HepG2 (cell line): ENCODE measurements around the gene PCDHGA1.

ENCODE experiments used
- DNMT1 ChIP-seq: sonication (generic); formaldehyde crosslinking; IDR thresholded peaks from 2 replicates; pipeline ENCODE4 v1.5.1; 2020; ENCODE audit warnings: mild to moderate bottlenecking, missing genetic modification reagents
- EZH2 ChIP-seq: conservative IDR thresholded peaks from 2 replicates; pipeline ENCODE4 v1.6.1; 2012; ENCODE audit warnings: mild to moderate bottlenecking, low read depth, low read length, moderate library complexity
- RFX5 ChIP-seq: IDR thresholded peaks from 2 replicates; pipeline ENCODE4 v1.6.1; 2011; ENCODE audit warnings: low read depth, low read length, improper control_type of control experiment
- TFAP4 ChIP-seq: sonication (generic); IDR thresholded peaks from 2 replicates; pipeline ENCODE4 v1.6.1; 2016; ENCODE audit warnings: low read depth, borderline replicate concordance
- ZBTB34 ChIP-seq: sonication (generic); formaldehyde crosslinking; IDR thresholded peaks from 2 replicates; pipeline ENCODE4 v1.8.0; 2022; ENCODE audit warnings: mild to moderate bottlenecking, missing genetic modification reagents
- ZKSCAN5 ChIP-seq: sonication (generic); formaldehyde crosslinking; IDR thresholded peaks from 2 replicates; pipeline ENCODE4 v1.5.1; 2020; ENCODE audit warnings: mild to moderate bottlenecking, missing genetic modification reagents

- TF ChIP-seq EZH2 (no peak), ZBTB34 (CRISPR knock-in tag) (no peak), ZKSCAN5 (CRISPR knock-in tag) (no peak), TFAP4 (no peak), RFX5 (no peak), DNMT1 (CRISPR knock-in tag) (no peak)
Measured at GRCh38 chr5:141512911-141513626, 182.8 kb downstream of the PCDHGA1 start.
